NT2/D1 (cell line): ENCODE measurements around the gene SUPT5H.

ENCODE experiments used
- SUZ12 ChIP-seq: IDR thresholded peaks from 2 replicates; pipeline ENCODE4 v1.6.1; 2011; ENCODE audit not compliant: insufficient read length, insufficient read depth; ENCODE audit errors: extremely low read depth
- ZNF274 ChIP-seq: IDR thresholded peaks from 2 replicates; pipeline ENCODE4 v1.6.1; 2011; ENCODE audit warnings: mild to moderate bottlenecking, low read depth, low read length

DNA sequence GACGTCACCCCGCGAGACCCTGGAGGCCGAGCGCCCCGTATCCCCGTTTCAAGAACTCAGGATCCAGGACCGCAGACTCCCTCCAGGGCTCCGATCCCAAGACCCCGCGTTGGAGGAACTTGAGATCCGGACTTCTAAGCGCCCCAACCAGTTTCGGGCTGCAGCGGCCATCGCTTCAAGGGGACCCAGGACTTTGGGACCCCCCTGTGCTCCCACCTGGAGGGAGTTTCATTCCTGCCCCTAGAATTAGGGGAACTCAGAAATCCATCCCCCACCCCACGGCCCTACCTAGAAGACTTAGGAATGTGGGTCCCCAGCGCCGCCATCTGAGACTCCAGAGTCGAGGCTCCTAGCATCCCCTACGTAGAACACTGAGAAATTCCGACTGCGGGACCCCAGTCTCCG is 32.5 kb upstream of the SUPT5H start:
- TF ChIP-seq ZNF274 (no peak), SUZ12 (no peak)
